ENCODE results near the gene DIAPH2. TPM values are rescaled to one million over a fixed set of nuclear protein-coding genes. Genes with fewer than 3 reads are reported as not detected.

Gene DIAPH2
- total and polyA plus RNA-seq, 2 experiments from 2014 or later: 7.5 to 8.1 TPM

DNA sequence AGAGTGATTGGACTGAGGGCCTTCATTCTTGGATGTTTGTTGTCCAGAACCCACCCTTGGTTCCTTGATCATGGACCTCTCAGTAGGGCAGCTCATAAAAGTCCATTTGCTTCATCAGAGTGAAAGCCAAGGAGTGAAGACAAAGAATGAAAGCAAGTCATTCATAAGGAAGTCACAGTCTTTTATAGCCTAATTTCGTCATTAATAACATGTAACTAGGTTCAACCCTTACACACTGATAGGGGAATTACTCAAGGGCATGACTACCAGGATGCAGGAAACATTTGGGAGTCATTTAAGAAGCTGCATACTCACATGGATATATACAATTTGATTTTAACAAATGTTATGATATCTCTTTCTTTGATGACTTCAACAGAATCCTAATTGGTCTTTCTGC, 294.3 kb downstream of the DIAPH2 start:
- no peaks in the 10 kb centered on the region for H4K20me1 ChIP-seq (ENCODE audit: insufficient read depth)
- no peaks in the 10 kb centered on the region for H3K9me2 ChIP-seq (ENCODE audit: insufficient read depth)
- in situ Hi-C loops (cut with MboI): no loop called here
- H3K27ac ChIP-seq: no peak overlapping the region
- H3K4me3 ChIP-seq: no peak overlapping the region
- H3K79me2 ChIP-seq (ENCODE audit: insufficient read depth): no peaks in the 10 kb centered on the region
- no peak overlapping the region for H3K4me2 ChIP-seq (ENCODE audit: unreplicated experiment)
- DNase-seq: peak; percentile 1
- no peak overlapping the region for H2AFZ ChIP-seq
- TF ChIP-seq EZH2 (IDR thresholded peaks at IDR 0.05; ENCODE audit: insufficient read depth, poor library complexity, severe bottlenecking) (no peak), EZH2phosphoT487 (IDR thresholded peaks at IDR 0.05; ENCODE audit: insufficient read depth, low read depth) (no peak)
- no peaks in the 10 kb centered on the region for H3K36me3 ChIP-seq (ENCODE audit: low read depth)
- no peaks in the 10 kb centered on the region for H3F3A ChIP-seq (ENCODE audit: insufficient read depth)
- no peaks in the 10 kb centered on the region for H3K4me1 ChIP-seq (ENCODE audit: insufficient read depth)
- 0 to 15% methylated on average over 1 of the region's 1 CpG for WGBS, 2 experiments (ENCODE audit: low coverage in 1 of 2, low lambda C conversion rate in 2 of 2, missing lambda C conversion rate in 2 of 2)
- H3K27me3 ChIP-seq (replicated peaks; ENCODE audit: insufficient read depth): no peaks in the 10 kb centered on the region
- H3K9ac ChIP-seq: no peak overlapping the region
- no peaks in the 10 kb centered on the region for H3K9me3 ChIP-seq (ENCODE audit: low read depth)

DNA sequence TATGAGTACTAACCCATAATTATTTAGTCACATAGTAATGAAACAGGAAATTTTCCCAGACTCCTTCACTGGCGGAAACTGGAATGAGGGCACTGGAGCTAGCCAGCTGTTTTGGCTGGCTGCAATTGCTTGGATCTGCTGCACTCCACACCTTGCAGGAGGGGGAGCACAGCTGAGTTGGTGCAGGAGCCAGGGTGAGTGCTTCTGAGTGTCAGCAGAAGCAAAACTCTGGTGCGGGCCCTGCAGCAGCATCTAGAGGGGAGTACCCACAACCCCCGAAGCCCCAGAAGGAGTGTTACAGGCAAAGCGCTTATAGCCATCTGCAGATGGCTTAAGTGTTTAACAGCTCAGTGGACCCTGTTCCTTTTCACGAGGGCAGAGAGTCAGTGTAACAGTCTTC, 295.1 kb downstream of the DIAPH2 start:
- Histone ChIP-seq H3K79me2 (ENCODE audit: insufficient read depth) (no peaks in the 10 kb centered on the region), H3K27me3 (replicated peaks; ENCODE audit: insufficient read depth) (no peaks in the 10 kb centered on the region), H3K27ac (no peak overlapping the region), H4K20me1 (ENCODE audit: insufficient read depth) (no peaks in the 10 kb centered on the region), H3F3A (ENCODE audit: insufficient read depth) (no peaks in the 10 kb centered on the region), H3K9me3 (ENCODE audit: low read depth) (no peaks in the 10 kb centered on the region), H3K36me3 (ENCODE audit: low read depth) (no peaks in the 10 kb centered on the region), H3K4me3 (no peak overlapping the region), H3K4me2 (ENCODE audit: unreplicated experiment) (no peak overlapping the region), H2AFZ (no peak overlapping the region), H3K9me2 (ENCODE audit: insufficient read depth) (no peaks in the 10 kb centered on the region), H3K9ac (no peak overlapping the region), H3K4me1 (ENCODE audit: insufficient read depth) (no peaks in the 10 kb centered on the region)
- WGBS, 2 experiments (ENCODE audit: low coverage in 1 of 2, low lambda C conversion rate in 2 of 2, missing lambda C conversion rate in 2 of 2): 70% methylated on average over 5 of the region's 5 CpGs
- DNase-seq: no peak
- TF ChIP-seq EZH2phosphoT487 (IDR thresholded peaks at IDR 0.05; ENCODE audit: insufficient read depth, low read depth) (no peak), EZH2 (IDR thresholded peaks at IDR 0.05; ENCODE audit: insufficient read depth, poor library complexity, severe bottlenecking) (no peak)
- in situ Hi-C loops (cut with MboI): no loop called here

DNA sequence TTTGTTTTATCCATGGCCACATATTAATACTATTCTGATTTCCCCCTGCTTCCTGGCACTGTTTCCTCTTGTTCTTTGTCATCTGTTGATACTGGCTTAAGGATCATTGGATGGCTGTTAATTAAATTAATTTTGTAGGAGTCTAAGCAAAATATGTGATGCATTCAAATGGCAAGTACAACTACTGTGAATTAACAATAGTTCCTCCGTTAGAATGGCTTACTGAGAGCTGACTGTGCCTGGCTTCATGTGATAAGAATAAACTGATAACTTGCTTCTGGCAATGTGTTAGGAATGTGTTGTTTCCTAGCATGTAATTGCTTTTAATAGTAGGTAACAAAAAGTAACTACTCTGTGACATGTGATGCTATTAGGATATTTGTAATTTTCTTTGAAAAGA, 297.5 kb downstream of the DIAPH2 start:
- Histone ChIP-seq H3K79me2 (ENCODE audit: insufficient read depth) (no peaks in the 10 kb centered on the region), H3K27me3 (replicated peaks; ENCODE audit: insufficient read depth) (no peaks in the 10 kb centered on the region), H4K20me1 (ENCODE audit: insufficient read depth) (no peaks in the 10 kb centered on the region), H3K36me3 (ENCODE audit: low read depth) (no peaks in the 10 kb centered on the region), H3K27ac (no peak overlapping the region), H2AFZ (no peak overlapping the region), H3K4me1 (ENCODE audit: insufficient read depth) (0 out of 2 replicates have a peak, but pooled peaks cover 3% of the 10 kb centered on the region), H3K4me3 (no peak overlapping the region), H3K9me2 (ENCODE audit: insufficient read depth) (no peaks in the 10 kb centered on the region), H3K9ac (no peak overlapping the region), H3F3A (ENCODE audit: insufficient read depth) (no peaks in the 10 kb centered on the region), H3K4me2 (ENCODE audit: unreplicated experiment) (no peak overlapping the region), H3K9me3 (ENCODE audit: low read depth) (no peaks in the 10 kb centered on the region)
- 100% methylated on average over 1 of the region's 1 CpG for WGBS, 2 experiments (ENCODE audit: low coverage in 1 of 2, low lambda C conversion rate in 2 of 2, missing lambda C conversion rate in 2 of 2)
- no peak for DNase-seq
- in situ Hi-C loops (cut with MboI): no loop called here
- no peak for TF ChIP-seq EZH2phosphoT487 (IDR thresholded peaks at IDR 0.05; ENCODE audit: insufficient read depth, low read depth)
- no peak for TF ChIP-seq EZH2 (IDR thresholded peaks at IDR 0.05; ENCODE audit: insufficient read depth, poor library complexity, severe bottlenecking)

DNA sequence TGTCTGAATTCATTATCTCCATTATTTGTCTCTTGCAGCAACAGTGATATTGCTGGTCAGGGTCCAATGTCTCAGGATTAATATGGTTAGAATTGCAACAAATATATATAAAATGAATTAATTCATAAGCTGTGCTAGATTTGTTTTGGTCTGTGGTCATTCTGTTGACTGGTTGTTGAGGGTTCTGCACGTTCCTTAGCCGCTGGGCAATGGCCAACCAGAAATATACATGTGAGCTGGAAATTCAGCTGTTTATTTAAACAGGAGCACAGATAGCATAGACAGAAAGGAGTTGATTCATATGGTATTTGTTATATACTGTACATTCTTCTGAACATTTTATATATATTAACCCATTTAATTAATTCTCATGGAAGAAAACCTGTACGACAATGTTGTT, 299.9 kb downstream of the DIAPH2 start:
- H4K20me1 ChIP-seq (ENCODE audit: insufficient read depth): no peaks in the 10 kb centered on the region
- no peak overlapping the region for H3K4me2 ChIP-seq (ENCODE audit: unreplicated experiment)
- H3K4me1 ChIP-seq (ENCODE audit: insufficient read depth): 0 out of 2 replicates have a peak, but pooled peaks cover 8% of the 10 kb centered on the region
- 96 to 100% methylated on average over 3 of the region's 3 CpGs for whole genome bisulfite sequencing, 2 experiments (ENCODE audit: low coverage in 1 of 2, low lambda C conversion rate in 2 of 2, missing lambda C conversion rate in 2 of 2)
- no peak overlapping the region for H3K27ac ChIP-seq
- H3K9me2 ChIP-seq (ENCODE audit: insufficient read depth): no peaks in the 10 kb centered on the region
- H3K9me3 ChIP-seq (ENCODE audit: low read depth): no peaks in the 10 kb centered on the region
- no peak overlapping the region for H2AFZ ChIP-seq
- no peak for TF ChIP-seq EZH2phosphoT487 (IDR thresholded peaks at IDR 0.05; ENCODE audit: insufficient read depth, low read depth)
- TF ChIP-seq EZH2 (IDR thresholded peaks at IDR 0.05; ENCODE audit: insufficient read depth, poor library complexity, severe bottlenecking): no peak
- H3F3A ChIP-seq (ENCODE audit: insufficient read depth): no peaks in the 10 kb centered on the region
- H3K36me3 ChIP-seq (ENCODE audit: low read depth): no peaks in the 10 kb centered on the region
- no peak overlapping the region for H3K9ac ChIP-seq
- H3K79me2 ChIP-seq (ENCODE audit: insufficient read depth): no peaks in the 10 kb centered on the region
- no peak for DNase-seq
- H3K4me3 ChIP-seq: no peak overlapping the region
- H3K27me3 ChIP-seq (replicated peaks; ENCODE audit: insufficient read depth): no peaks in the 10 kb centered on the region
- in situ Hi-C loops (cut with MboI): no loop called here

DNA sequence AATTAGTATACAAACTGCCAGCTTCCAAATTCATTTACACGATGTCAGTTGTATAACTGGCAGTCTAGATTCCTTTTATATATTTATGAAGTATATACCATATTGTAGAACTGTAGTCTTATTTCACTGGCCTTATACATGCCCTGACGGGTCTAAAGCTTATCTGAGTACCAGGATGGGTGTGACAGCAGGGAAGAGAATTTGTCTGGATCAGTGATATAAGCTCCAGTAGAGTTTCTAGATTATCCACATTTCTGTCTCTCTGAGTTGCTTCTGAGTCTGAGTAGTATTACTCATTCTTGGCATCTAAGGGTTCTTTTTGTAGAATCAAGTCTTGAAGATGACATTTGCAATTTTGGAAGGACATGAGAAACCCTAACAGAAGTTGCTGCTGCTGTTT, 300.4 kb downstream of the DIAPH2 start:
- Histone ChIP-seq H3K27me3 (replicated peaks; ENCODE audit: insufficient read depth) (no peaks in the 10 kb centered on the region), H3K4me1 (ENCODE audit: insufficient read depth) (0 out of 2 replicates have a peak, but pooled peaks cover 8% of the 10 kb centered on the region), H3K9ac (no peak overlapping the region), H3K36me3 (ENCODE audit: low read depth) (no peaks in the 10 kb centered on the region), H3K79me2 (ENCODE audit: insufficient read depth) (no peaks in the 10 kb centered on the region), H3K9me2 (ENCODE audit: insufficient read depth) (no peaks in the 10 kb centered on the region), H3K4me3 (no peak overlapping the region), H3K4me2 (ENCODE audit: unreplicated experiment) (no peak overlapping the region), H2AFZ (no peak overlapping the region), H3K27ac (no peak overlapping the region), H3F3A (ENCODE audit: insufficient read depth) (no peaks in the 10 kb centered on the region), H4K20me1 (ENCODE audit: insufficient read depth) (no peaks in the 10 kb centered on the region), H3K9me3 (ENCODE audit: low read depth) (no peaks in the 10 kb centered on the region)
- DNase-seq: peak; percentile 12
- TF ChIP-seq EZH2 (IDR thresholded peaks at IDR 0.05; ENCODE audit: insufficient read depth, poor library complexity, severe bottlenecking) (no peak), EZH2phosphoT487 (IDR thresholded peaks at IDR 0.05; ENCODE audit: insufficient read depth, low read depth) (no peak)
- in situ Hi-C loops (cut with MboI): no loop called here
- WGBS, 2 experiments (ENCODE audit: low coverage in 1 of 2, low lambda C conversion rate in 2 of 2, missing lambda C conversion rate in 2 of 2): 96 to 97% methylated on average over 2 of the region's 2 CpGs

Data from GM23248 (cell line).